ENCODE data around the gene STPG1.

- TF ChIP-seq CTCF (IDR thresholded peaks at IDR 0.05; ENCODE audit: borderline replicate concordance, extremely low read depth, low read length, poor library complexity, severe bottlenecking) (no peak), EZH2 (IDR thresholded peaks at IDR 0.05; ENCODE audit: borderline replicate concordance, low read depth, low read length, severe bottlenecking) (no peak)
Measured at GRCh38 chr1:24416666-24417391, 3.2 kb upstream of the STPG1 start.
